ENCODE measurements around the gene TPD52L1.

Gene TPD52L1

GRCh38 chr6:125112934-125113333 is 40.6 kb upstream of the TPD52L1 start:
- no peak for DNase-seq (ENCODE audit: low read depth)
- TF ChIP-seq, protein P1, sequence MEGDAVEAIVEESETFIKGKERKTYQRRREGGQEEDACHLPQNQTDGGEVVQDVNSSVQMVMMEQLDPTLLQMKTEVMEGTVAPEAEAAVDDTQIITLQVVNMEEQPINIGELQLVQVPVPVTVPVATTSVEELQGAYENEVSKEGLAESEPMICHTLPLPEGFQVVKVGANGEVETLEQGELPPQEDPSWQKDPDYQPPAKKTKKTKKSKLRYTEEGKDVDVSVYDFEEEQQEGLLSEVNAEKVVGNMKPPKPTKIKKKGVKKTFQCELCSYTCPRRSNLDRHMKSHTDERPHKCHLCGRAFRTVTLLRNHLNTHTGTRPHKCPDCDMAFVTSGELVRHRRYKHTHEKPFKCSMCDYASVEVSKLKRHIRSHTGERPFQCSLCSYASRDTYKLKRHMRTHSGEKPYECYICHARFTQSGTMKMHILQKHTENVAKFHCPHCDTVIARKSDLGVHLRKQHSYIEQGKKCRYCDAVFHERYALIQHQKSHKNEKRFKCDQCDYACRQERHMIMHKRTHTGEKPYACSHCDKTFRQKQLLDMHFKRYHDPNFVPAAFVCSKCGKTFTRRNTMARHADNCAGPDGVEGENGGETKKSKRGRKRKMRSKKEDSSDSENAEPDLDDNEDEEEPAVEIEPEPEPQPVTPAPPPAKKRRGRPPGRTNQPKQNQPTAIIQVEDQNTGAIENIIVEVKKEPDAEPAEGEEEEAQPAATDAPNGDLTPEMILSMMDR (IDR thresholded peaks at IDR 0.05; ENCODE audit: insufficient read depth, low read depth, low read length, missing control alignments), result no peak
- H3K4me3 ChIP-seq (ENCODE audit: low read depth, low read length), result no peak overlapping the region

GRCh38 chr6:125114248-125114858 is 39.2 kb upstream of the TPD52L1 start:
- DNase-seq (ENCODE audit: low read depth), result peak; percentile 44
- TF ChIP-seq, protein P1 (IDR thresholded peaks at IDR 0.05; ENCODE audit: insufficient read depth, low read depth, low read length, missing control alignments), result peak; percentile 53
- H3K4me3 ChIP-seq (ENCODE audit: low read depth, low read length), result no peak overlapping the region

- TF ChIP-seq, protein P1 (IDR thresholded peaks at IDR 0.05; ENCODE audit: insufficient read depth, low read depth, low read length, missing control alignments), result no peak
- DNase-seq (ENCODE audit: low read depth), result no peak
- no peak overlapping the region for H3K4me3 ChIP-seq (ENCODE audit: low read depth, low read length)
These were observed 37.4 kb upstream of the TPD52L1 start for GRCh38 chr6:125116170-125116569.

- TF ChIP-seq, protein P1 (IDR thresholded peaks at IDR 0.05; ENCODE audit: insufficient read depth, low read depth, low read length, missing control alignments), result no peak
- H3K4me3 ChIP-seq (ENCODE audit: low read depth, low read length), result no peak overlapping the region
- no peak for DNase-seq (ENCODE audit: low read depth)
These were observed 36.9 kb upstream of the TPD52L1 start for GRCh38 chr6:125116710-125117109.

- H3K4me3 ChIP-seq (ENCODE audit: low read depth, low read length), result no peak overlapping the region
- TF ChIP-seq, protein P1 (IDR thresholded peaks at IDR 0.05; ENCODE audit: insufficient read depth, low read depth, low read length, missing control alignments), result no peak
- no peak for DNase-seq (ENCODE audit: low read depth)
These were observed 35.8 kb upstream of the TPD52L1 start for GRCh38 chr6:125117818-125118217.

GRCh38 chr6:125120054-125120590 is 33.5 kb upstream of the TPD52L1 start:
- TF ChIP-seq, protein P1 (IDR thresholded peaks at IDR 0.05; ENCODE audit: insufficient read depth, low read depth, low read length, missing control alignments), result no peak
- DNase-seq (ENCODE audit: low read depth), result no peak
- H3K4me3 ChIP-seq (ENCODE audit: low read depth, low read length), result no peak overlapping the region

DNA sequence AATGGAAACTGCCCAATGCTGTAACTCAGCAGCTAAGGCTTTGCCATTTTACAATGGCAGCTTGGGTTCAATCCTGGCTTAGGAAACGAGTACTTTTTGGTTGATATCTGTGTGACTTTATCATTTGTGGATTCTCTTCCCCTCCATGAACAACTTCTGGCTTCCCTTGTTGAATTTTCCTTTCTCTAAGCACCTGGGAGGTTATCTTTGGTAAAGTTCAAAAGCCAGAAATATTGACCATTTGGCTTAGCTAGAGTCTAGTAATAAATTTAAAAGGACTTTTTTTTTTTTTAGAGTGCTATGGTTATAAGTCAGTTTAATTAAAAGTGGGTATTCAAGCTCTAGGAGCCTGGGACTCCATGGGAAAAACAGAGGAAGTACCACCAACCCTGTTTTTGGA is 31.7 kb upstream of the TPD52L1 start:
- DNase-seq (ENCODE audit: low read depth), result no peak
- TF ChIP-seq, protein P1 (IDR thresholded peaks at IDR 0.05; ENCODE audit: insufficient read depth, low read depth, low read length, missing control alignments), result no peak
- H3K4me3 ChIP-seq (ENCODE audit: low read depth, low read length), result no peak overlapping the region

All from GM12865 (cell line).